SK-N-MC (cell line): ENCODE measurements around the gene IGFN1.

Experiments
- EZH2 ChIP-seq: fragments of 200-600 bp; sonication (generic); IDR thresholded peaks from one replicate; pipeline ENCODE4 v1.6.1; 2017; ENCODE audit warnings: antibody characterized with exemption
- POLR2AphosphoS5 ChIP-seq: IDR thresholded peaks from 2 replicates; pipeline ENCODE4 v1.6.1; 2012; ENCODE audit warnings: mild to moderate bottlenecking, low read depth, low read length, borderline replicate concordance

- TF ChIP-seq EZH2 = no peak
- TF ChIP-seq POLR2AphosphoS5 = no peak
Observed at GRCh38 chr1:201181323-201181722, 9.3 kb upstream of the IGFN1 start.
